Measurements from ENCODE around the gene VPS54. TPM values are rescaled to one million over a fixed set of nuclear protein-coding genes. Genes with fewer than 3 reads are reported as not detected.

VPS54 gene
- total RNA-seq, 1 donor from 2014 or later = 28.2 TPM

- Mint-ChIP-seq H3K4me1 (ENCODE audit: low read depth) (peaks cover 53% of the 10 kb centered on the region), H3K27me3 (no peaks in the 10 kb centered on the region), H3K27ac (no peak overlapping the region), H3K9me3 (ENCODE audit: low read depth) (peaks cover 5% of the 10 kb centered on the region), H3K4me3 (ENCODE audit: low read depth) (no peak overlapping the region), H3K36me3 (ENCODE audit: insufficient read depth) (no peaks in the 10 kb centered on the region)
- no peak for TF ChIP-seq CTCF (IDR thresholded peaks at IDR 0.05; ENCODE audit: unreplicated experiment)
- DNase-seq (ENCODE audit: low spot score, unreplicated experiment) = no peak
Observed at GRCh38 chr2:63846487-63846886, 172.7 kb downstream of the VPS54 start.

- TF ChIP-seq CTCF (IDR thresholded peaks at IDR 0.05; ENCODE audit: unreplicated experiment) = no peak
- DNase-seq (ENCODE audit: low spot score, unreplicated experiment) = no peak
- Mint-ChIP-seq H3K27ac (peak overlapping the region; percentile 71), H3K27me3 (no peaks in the 10 kb centered on the region), H3K4me3 (ENCODE audit: low read depth) (no peak overlapping the region), H3K4me1 (ENCODE audit: low read depth) (peaks cover 53% of the 10 kb centered on the region), H3K36me3 (ENCODE audit: insufficient read depth) (no peaks in the 10 kb centered on the region), H3K9me3 (ENCODE audit: low read depth) (peaks cover 5% of the 10 kb centered on the region)
Observed at GRCh38 chr2:63845866-63846265, 173.4 kb downstream of the VPS54 start.

GRCh38 chr2:63844616-63845015 is 174.6 kb downstream of the VPS54 start:
- no peak for TF ChIP-seq CTCF (IDR thresholded peaks at IDR 0.05; ENCODE audit: unreplicated experiment)
- Mint-ChIP-seq H3K4me3 (ENCODE audit: low read depth) (peak overlapping the region; percentile 67), H3K9me3 (ENCODE audit: low read depth) (peaks cover 5% of the 10 kb centered on the region), H3K36me3 (ENCODE audit: insufficient read depth) (no peaks in the 10 kb centered on the region), H3K27ac (peak overlapping the region; percentile 37), H3K4me1 (ENCODE audit: low read depth) (peaks cover 50% of the 10 kb centered on the region), H3K27me3 (no peaks in the 10 kb centered on the region)
- DNase-seq (ENCODE audit: low spot score, unreplicated experiment) = no peak

- Mint-ChIP-seq H3K9me3 (ENCODE audit: low read depth) (peaks cover 5% of the 10 kb centered on the region), H3K27me3 (no peaks in the 10 kb centered on the region), H3K36me3 (ENCODE audit: insufficient read depth) (no peaks in the 10 kb centered on the region), H3K4me3 (ENCODE audit: low read depth) (peak overlapping the region; percentile 67), H3K27ac (no peak overlapping the region), H3K4me1 (ENCODE audit: low read depth) (peaks cover 42% of the 10 kb centered on the region)
- no peak for TF ChIP-seq CTCF (IDR thresholded peaks at IDR 0.05; ENCODE audit: unreplicated experiment)
- no peak for DNase-seq (ENCODE audit: low spot score, unreplicated experiment)
Observed at GRCh38 chr2:63843791-63844190, 175.4 kb downstream of the VPS54 start.

GRCh38 chr2:63843093-63843492 is 176.1 kb downstream of the VPS54 start:
- H3K4me1 Mint-ChIP-seq (ENCODE audit: low read depth) = peaks cover 37% of the 10 kb centered on the region
- no peak for TF ChIP-seq CTCF (IDR thresholded peaks at IDR 0.05; ENCODE audit: unreplicated experiment)
- H3K36me3 Mint-ChIP-seq (ENCODE audit: insufficient read depth) = no peaks in the 10 kb centered on the region
- DNase-seq (ENCODE audit: low spot score, unreplicated experiment) = no peak
- H3K9me3 Mint-ChIP-seq (ENCODE audit: low read depth) = peaks cover 5% of the 10 kb centered on the region
- H3K27me3 Mint-ChIP-seq = no peaks in the 10 kb centered on the region
- H3K27ac Mint-ChIP-seq = peak overlapping the region; percentile 98
- peak overlapping the region; percentile 99 for H3K4me3 Mint-ChIP-seq (ENCODE audit: low read depth)
